ENCODE measurements around the gene KAT7. TPM values are rescaled to one million over a fixed set of nuclear protein-coding genes. Genes with fewer than 3 reads are reported as not detected.

Gene KAT7
- total and polyA plus RNA-seq, 2 experiments from 2014 or later, result 31.0 to 187 TPM

- H3K4me3 Mint-ChIP-seq, result no peak overlapping the region
- H3K4me1 ChIP-seq (ENCODE audit: insufficient read depth), result peaks cover 13% of the 10 kb centered on the region
- H3K9me3 Mint-ChIP-seq, result no peaks in the 10 kb centered on the region
- H3K36me3 Mint-ChIP-seq (ENCODE audit: low read depth), result no peaks in the 10 kb centered on the region; the same call in 2 of the 3 replicates
- H3K4me3 ChIP-seq, result no peak overlapping the region
- ATAC-seq (no peak), DNase-seq (ENCODE audit: low spot score) (no peak)
- H3F3A ChIP-seq (replicated peaks; ENCODE audit: low read depth), result no peaks in the 10 kb centered on the region
- H3K27ac Mint-ChIP-seq, result no peak overlapping the region
- no peaks in the 10 kb centered on the region for H3K36me3 ChIP-seq (ENCODE audit: insufficient read depth)
- H3K79me2 ChIP-seq (replicated peaks; ENCODE audit: insufficient read depth), result no peaks in the 10 kb centered on the region
- peaks cover 36% of the 10 kb centered on the region for H3K4me1 Mint-ChIP-seq
- H3K9me2 ChIP-seq (ENCODE audit: insufficient read depth), result no peaks in the 10 kb centered on the region
- H4K20me1 ChIP-seq (replicated peaks; ENCODE audit: insufficient read depth), result no peaks in the 10 kb centered on the region; the same call in 1 of the 2 replicates
- TF ChIP-seq, protein P1, sequence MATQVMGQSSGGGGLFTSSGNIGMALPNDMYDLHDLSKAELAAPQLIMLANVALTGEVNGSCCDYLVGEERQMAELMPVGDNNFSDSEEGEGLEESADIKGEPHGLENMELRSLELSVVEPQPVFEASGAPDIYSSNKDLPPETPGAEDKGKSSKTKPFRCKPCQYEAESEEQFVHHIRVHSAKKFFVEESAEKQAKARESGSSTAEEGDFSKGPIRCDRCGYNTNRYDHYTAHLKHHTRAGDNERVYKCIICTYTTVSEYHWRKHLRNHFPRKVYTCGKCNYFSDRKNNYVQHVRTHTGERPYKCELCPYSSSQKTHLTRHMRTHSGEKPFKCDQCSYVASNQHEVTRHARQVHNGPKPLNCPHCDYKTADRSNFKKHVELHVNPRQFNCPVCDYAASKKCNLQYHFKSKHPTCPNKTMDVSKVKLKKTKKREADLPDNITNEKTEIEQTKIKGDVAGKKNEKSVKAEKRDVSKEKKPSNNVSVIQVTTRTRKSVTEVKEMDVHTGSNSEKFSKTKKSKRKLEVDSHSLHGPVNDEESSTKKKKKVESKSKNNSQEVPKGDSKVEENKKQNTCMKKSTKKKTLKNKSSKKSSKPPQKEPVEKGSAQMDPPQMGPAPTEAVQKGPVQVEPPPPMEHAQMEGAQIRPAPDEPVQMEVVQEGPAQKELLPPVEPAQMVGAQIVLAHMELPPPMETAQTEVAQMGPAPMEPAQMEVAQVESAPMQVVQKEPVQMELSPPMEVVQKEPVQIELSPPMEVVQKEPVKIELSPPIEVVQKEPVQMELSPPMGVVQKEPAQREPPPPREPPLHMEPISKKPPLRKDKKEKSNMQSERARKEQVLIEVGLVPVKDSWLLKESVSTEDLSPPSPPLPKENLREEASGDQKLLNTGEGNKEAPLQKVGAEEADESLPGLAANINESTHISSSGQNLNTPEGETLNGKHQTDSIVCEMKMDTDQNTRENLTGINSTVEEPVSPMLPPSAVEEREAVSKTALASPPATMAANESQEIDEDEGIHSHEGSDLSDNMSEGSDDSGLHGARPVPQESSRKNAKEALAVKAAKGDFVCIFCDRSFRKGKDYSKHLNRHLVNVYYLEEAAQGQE (IDR thresholded peaks at IDR 0.05; ENCODE audit: unreplicated experiment), result no peak
- TF ChIP-seq, protein P2, sequence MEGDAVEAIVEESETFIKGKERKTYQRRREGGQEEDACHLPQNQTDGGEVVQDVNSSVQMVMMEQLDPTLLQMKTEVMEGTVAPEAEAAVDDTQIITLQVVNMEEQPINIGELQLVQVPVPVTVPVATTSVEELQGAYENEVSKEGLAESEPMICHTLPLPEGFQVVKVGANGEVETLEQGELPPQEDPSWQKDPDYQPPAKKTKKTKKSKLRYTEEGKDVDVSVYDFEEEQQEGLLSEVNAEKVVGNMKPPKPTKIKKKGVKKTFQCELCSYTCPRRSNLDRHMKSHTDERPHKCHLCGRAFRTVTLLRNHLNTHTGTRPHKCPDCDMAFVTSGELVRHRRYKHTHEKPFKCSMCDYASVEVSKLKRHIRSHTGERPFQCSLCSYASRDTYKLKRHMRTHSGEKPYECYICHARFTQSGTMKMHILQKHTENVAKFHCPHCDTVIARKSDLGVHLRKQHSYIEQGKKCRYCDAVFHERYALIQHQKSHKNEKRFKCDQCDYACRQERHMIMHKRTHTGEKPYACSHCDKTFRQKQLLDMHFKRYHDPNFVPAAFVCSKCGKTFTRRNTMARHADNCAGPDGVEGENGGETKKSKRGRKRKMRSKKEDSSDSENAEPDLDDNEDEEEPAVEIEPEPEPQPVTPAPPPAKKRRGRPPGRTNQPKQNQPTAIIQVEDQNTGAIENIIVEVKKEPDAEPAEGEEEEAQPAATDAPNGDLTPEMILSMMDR (conservative IDR thresholded peaks at IDR 0.05; ENCODE audit: low read depth in 2 of 2), result no peak
- TF ChIP-seq EZH2 (IDR thresholded peaks at IDR 0.05; ENCODE audit: low read depth, unreplicated experiment) (no peak), ZNF331 (CRISPR knock-in tag; IDR thresholded peaks at IDR 0.05; ENCODE audit: low read depth) (no peak), JUNB (IDR thresholded peaks at IDR 0.05; ENCODE audit: unreplicated experiment) (no peak), ZNF114 (CRISPR knock-in tag; IDR thresholded peaks at IDR 0.05) (no peak), STAT1 (IDR thresholded peaks at IDR 0.05; ENCODE audit: unreplicated experiment) (no peak), EZH2phosphoT487 (IDR thresholded peaks at IDR 0.05; ENCODE audit: unreplicated experiment) (no peak), POLR2AphosphoS5 (IDR thresholded peaks at IDR 0.05; ENCODE audit: low read depth) (no peak), CREB1 (CRISPR knock-in tag; IDR thresholded peaks at IDR 0.05; ENCODE audit: low read depth) (no peak), NANOG (IDR thresholded peaks at IDR 0.05; ENCODE audit: borderline replicate concordance) (no peak)
- TF ChIP-seq, protein P3, sequence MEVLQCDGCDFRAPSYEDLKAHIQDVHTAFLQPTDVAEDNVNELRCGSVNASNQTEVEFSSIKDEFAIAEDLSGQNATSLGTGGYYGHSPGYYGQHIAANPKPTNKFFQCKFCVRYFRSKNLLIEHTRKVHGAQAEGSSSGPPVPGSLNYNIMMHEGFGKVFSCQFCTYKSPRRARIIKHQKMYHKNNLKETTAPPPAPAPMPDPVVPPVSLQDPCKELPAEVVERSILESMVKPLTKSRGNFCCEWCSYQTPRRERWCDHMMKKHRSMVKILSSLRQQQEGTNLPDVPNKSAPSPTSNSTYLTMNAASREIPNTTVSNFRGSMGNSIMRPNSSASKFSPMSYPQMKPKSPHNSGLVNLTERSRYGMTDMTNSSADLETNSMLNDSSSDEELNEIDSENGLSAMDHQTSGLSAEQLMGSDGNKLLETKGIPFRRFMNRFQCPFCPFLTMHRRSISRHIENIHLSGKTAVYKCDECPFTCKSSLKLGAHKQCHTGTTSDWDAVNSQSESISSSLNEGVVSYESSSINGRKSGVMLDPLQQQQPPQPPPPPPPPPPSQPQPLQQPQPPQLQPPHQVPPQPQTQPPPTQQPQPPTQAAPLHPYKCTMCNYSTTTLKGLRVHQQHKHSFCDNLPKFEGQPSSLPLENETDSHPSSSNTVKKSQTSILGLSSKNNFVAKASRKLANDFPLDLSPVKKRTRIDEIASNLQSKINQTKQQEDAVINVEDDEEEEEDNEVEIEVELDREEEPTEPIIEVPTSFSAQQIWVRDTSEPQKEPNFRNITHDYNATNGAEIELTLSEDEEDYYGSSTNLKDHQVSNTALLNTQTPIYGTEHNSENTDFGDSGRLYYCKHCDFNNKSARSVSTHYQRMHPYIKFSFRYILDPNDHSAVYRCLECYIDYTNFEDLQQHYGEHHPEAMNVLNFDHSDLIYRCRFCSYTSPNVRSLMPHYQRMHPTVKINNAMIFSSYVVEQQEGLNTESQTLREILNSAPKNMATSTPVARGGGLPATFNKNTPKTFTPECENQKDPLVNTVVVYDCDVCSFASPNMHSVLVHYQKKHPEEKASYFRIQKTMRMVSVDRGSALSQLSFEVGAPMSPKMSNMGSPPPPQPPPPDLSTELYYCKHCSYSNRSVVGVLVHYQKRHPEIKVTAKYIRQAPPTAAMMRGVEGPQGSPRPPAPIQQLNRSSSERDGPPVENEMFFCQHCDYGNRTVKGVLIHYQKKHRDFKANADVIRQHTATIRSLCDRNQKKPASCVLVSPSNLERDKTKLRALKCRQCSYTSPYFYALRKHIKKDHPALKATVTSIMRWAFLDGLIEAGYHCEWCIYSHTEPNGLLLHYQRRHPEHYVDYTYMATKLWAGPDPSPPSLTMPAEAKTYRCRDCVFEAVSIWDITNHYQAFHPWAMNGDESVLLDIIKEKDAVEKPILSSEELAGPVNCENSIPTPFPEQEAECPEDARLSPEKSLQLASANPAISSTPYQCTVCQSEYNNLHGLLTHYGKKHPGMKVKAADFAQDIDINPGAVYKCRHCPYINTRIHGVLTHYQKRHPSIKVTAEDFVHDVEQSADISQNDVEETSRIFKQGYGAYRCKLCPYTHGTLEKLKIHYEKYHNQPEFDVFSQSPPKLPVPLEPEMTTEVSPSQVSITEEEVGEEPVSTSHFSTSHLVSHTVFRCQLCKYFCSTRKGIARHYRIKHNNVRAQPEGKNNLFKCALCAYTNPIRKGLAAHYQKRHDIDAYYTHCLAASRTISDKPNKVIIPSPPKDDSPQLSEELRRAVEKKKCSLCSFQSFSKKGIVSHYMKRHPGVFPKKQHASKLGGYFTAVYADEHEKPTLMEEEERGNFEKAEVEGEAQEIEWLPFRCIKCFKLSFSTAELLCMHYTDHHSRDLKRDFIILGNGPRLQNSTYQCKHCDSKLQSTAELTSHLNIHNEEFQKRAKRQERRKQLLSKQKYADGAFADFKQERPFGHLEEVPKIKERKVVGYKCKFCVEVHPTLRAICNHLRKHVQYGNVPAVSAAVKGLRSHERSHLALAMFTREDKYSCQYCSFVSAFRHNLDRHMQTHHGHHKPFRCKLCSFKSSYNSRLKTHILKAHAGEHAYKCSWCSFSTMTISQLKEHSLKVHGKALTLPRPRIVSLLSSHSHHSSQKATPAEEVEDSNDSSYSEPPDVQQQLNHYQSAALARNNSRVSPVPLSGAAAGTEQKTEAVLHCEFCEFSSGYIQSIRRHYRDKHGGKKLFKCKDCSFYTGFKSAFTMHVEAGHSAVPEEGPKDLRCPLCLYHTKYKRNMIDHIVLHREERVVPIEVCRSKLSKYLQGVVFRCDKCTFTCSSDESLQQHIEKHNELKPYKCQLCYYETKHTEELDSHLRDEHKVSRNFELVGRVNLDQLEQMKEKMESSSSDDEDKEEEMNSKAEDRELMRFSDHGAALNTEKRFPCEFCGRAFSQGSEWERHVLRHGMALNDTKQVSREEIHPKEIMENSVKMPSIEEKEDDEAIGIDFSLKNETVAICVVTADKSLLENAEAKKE (CRISPR knock-in tag; IDR thresholded peaks at IDR 0.05), result no peak
- TF ChIP-seq, protein P4, sequence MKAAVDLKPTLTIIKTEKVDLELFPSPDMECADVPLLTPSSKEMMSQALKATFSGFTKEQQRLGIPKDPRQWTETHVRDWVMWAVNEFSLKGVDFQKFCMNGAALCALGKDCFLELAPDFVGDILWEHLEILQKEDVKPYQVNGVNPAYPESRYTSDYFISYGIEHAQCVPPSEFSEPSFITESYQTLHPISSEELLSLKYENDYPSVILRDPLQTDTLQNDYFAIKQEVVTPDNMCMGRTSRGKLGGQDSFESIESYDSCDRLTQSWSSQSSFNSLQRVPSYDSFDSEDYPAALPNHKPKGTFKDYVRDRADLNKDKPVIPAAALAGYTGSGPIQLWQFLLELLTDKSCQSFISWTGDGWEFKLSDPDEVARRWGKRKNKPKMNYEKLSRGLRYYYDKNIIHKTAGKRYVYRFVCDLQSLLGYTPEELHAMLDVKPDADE (IDR thresholded peaks at IDR 0.05), result no peak
- H3K27ac ChIP-seq (ENCODE audit: low read depth), result no peak overlapping the region
- H2AFZ ChIP-seq, result no peak overlapping the region
- H3K27me3 Mint-ChIP-seq (ENCODE audit: insufficient read depth, low read depth, poor library complexity), result peaks cover 20% of the 10 kb centered on the region
- peaks cover 11% of the 10 kb centered on the region for H3K27me3 ChIP-seq (ENCODE audit: insufficient read depth)
- H3K4me2 ChIP-seq, result no peak overlapping the region
Measured at GRCh38 chr17:49874911-49875310, 86.4 kb downstream of the KAT7 start.
